ENCODE measurements around the gene ZNF8. TPM values are rescaled to one million over a fixed set of nuclear protein-coding genes. Genes with fewer than 3 reads are reported as not detected.
"Not testable (repeated sequence)": the region's sequence is repeated elsewhere in the genome, so short reads cannot be mapped to it uniquely, and the experiment has no call there.

ZNF8 gene
- 5.1 and 5.2 TPM in 2 replicates for total RNA-seq (2012; rRNA removed)

DNA sequence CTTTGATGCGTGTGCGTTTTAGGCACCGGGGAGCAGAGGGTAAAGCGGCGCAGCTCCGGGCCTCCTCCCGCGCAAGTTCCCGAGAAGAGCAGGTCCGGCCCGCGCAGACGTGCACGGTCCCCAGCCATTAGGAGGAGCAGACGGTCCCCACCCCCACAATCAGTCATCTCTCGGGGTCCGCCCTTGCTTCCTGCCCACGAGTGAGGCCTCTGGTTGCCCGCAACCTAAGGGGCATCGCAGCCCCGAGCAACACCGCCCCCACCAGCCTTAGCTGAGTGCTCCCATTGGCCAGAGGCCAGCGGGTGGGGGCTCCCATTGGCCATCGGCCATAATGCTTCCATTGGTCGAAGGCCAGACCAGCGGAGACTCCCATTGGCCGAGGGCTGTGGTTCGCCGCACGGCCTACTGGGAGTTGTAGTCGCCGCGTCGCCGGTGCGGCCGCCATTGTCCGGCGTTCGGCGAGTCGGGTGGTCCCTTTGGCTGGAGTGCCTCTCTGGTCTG, at the start of gene ZNF8:
Gene ZNF8 (plus strand): TSS at position 415 of the 501 bp plus-strand sequence. CDS start 127 bp downstream, outside the sequence.
- peaks cover 6% of the 10 kb centered on the region for H3K4me1 ChIP-seq (ENCODE audit: control insufficient read depth, insufficient read depth, low read length)
- H3K27me3 ChIP-seq (ENCODE audit: control insufficient read depth, insufficient read depth, low read length): no peaks in the 10 kb centered on the region
- H3K36me3 ChIP-seq (ENCODE audit: insufficient read depth, low read length): peaks cover 31% of the 10 kb centered on the region
- peak within 1 kb of the TSS; percentile 98 for H3K9ac ChIP-seq (ENCODE audit: low read depth, low read length)
- peak within 1 kb of the TSS; percentile 96 for H3K4me3 ChIP-seq (ENCODE audit: low read length)
- H3K4me2 ChIP-seq (ENCODE audit: low read length): peak within 1 kb of the TSS; percentile 96
- H3K9me3 ChIP-seq (replicated peaks; ENCODE audit: low read length): peaks cover 5% of the 10 kb centered on the region

DNA sequence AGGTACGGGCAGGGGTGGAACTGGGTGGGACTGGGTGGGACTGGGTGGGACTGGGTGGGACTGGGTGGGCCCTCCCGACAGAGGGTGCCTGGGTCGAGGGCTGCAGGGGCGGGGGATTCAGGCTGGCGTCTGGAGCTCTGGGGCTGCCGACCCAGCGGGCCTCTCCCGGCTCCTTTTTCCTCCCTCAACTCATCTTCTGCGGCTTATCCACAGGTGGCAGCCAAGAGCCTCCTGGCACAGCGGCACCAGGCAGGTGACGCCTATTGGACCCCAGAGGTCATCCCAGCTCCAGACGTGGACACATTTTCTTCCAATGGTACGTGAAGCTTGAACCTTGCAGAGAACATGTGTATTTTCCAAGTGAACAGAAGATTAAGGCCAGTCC, 49.5 kb upstream of the ZNF8 start:
- Histone ChIP-seq H3K27me3 (ENCODE audit: control insufficient read depth, insufficient read depth, low read length) (no peaks in the 10 kb centered on the region), H3K9me3 (replicated peaks; ENCODE audit: low read length) (peaks cover 8% of the 10 kb centered on the region), H3K36me3 (ENCODE audit: insufficient read depth, low read length) (peaks cover 45% of the 10 kb centered on the region), H3K4me3 (ENCODE audit: low read length) (peak overlapping the region; percentile 93), H3K9ac (ENCODE audit: low read depth, low read length) (peak overlapping the region; percentile 88), H3K4me2 (ENCODE audit: low read length) (peak overlapping the region; percentile 94), H3K4me1 (ENCODE audit: control insufficient read depth, insufficient read depth, low read length) (peaks cover 13% of the 10 kb centered on the region)

GRCh38 chr19:58237324-58237723, 41.4 kb upstream of the ZNF8 start:
- no peak overlapping the region for H3K9ac ChIP-seq (ENCODE audit: low read depth, low read length)
- no peak overlapping the region for H3K4me3 ChIP-seq (ENCODE audit: low read length)
- H3K4me1 ChIP-seq (ENCODE audit: control insufficient read depth, insufficient read depth, low read length): no peaks in the 10 kb centered on the region
- H3K27me3 ChIP-seq (ENCODE audit: control insufficient read depth, insufficient read depth, low read length): no peaks in the 10 kb centered on the region
- H3K9me3 ChIP-seq (replicated peaks; ENCODE audit: low read length): peaks cover 3% of the 10 kb centered on the region
- H3K36me3 ChIP-seq (ENCODE audit: insufficient read depth, low read length): peaks cover 62% of the 10 kb centered on the region
- H3K4me2 ChIP-seq (ENCODE audit: low read length): no peak overlapping the region

DNA sequence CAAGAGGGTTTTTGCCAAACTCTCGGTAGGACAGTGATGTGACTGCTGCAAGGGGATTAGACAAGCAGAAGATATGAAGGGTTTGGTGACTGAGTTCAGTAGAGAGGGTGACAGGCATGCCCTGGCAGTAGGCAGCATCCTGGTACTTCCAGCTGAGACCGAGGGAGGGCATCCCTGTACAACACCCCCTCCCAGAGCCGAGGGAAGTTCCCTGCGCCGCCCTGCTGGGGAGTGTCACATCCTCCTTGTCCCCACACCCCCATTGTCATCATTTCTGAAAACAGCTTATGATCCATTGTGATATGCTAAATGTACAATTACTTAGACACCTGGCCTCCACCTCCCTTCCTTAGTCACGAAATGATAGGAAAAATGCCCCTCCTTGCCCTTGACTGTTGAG, 35.4 kb upstream of the ZNF8 start:
- no peaks in the 10 kb centered on the region for H3K27me3 ChIP-seq (ENCODE audit: control insufficient read depth, insufficient read depth, low read length)
- peaks cover 74% of the 10 kb centered on the region for H3K36me3 ChIP-seq (ENCODE audit: insufficient read depth, low read length)
- H3K4me1 ChIP-seq (ENCODE audit: control insufficient read depth, insufficient read depth, low read length): no peaks in the 10 kb centered on the region
- no peak overlapping the region for H3K4me3 ChIP-seq (ENCODE audit: low read length)
- H3K9me3 ChIP-seq (replicated peaks; ENCODE audit: low read length): peaks cover 17% of the 10 kb centered on the region
- no peak overlapping the region for H3K4me2 ChIP-seq (ENCODE audit: low read length)
- no peak overlapping the region for H3K9ac ChIP-seq (ENCODE audit: low read depth, low read length)

DNA sequence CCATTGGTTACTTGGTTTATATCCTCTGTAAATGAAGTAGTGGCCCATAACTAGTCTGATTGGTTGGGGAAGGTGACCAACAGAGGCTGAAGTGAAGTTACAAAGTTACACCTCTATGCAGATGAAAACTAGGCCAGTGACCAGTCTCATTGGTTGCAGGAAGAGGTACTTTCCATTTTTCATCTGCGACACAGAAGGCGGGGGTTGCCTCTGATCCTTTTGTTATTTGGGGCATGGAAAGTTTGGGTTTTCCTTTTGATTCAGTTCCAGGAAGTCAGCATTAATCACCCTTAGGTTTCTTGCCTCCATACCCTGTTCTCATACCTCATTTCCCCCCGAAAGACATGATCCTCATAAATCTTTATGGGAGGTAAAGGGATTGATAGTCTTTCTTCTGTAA, 29.9 kb upstream of the ZNF8 start:
- Histone ChIP-seq H3K9me3 (replicated peaks; ENCODE audit: low read length) (peaks cover 62% of the 10 kb centered on the region), H3K4me1 (ENCODE audit: control insufficient read depth, insufficient read depth, low read length) (no peaks in the 10 kb centered on the region)

GRCh38 chr19:58252102-58252685, 26.6 kb upstream of the ZNF8 start:
- no peak overlapping the region for H3K4me3 ChIP-seq (ENCODE audit: low read length)
- no peaks in the 10 kb centered on the region for H3K27me3 ChIP-seq (ENCODE audit: control insufficient read depth, insufficient read depth, low read length)
- no peak overlapping the region for H3K4me2 ChIP-seq (ENCODE audit: low read length)
- peaks cover 87% of the 10 kb centered on the region for H3K36me3 ChIP-seq (ENCODE audit: insufficient read depth, low read length)
- H3K9ac ChIP-seq (ENCODE audit: low read depth, low read length): no peak overlapping the region
- H3K4me1 ChIP-seq (ENCODE audit: control insufficient read depth, insufficient read depth, low read length): no peaks in the 10 kb centered on the region
- peaks cover 67% of the 10 kb centered on the region for H3K9me3 ChIP-seq (replicated peaks; ENCODE audit: low read length)

More for the DNA sequence above, 29.9 kb upstream of the ZNF8 start:
- Histone ChIP-seq H3K9ac (ENCODE audit: low read depth, low read length) (no peak overlapping the region), H3K36me3 (ENCODE audit: insufficient read depth, low read length) (peaks cover 91% of the 10 kb centered on the region), H3K27me3 (ENCODE audit: control insufficient read depth, insufficient read depth, low read length) (no peaks in the 10 kb centered on the region), H3K4me2 (ENCODE audit: low read length) (no peak overlapping the region), H3K4me3 (ENCODE audit: low read length) (no peak overlapping the region)

- Histone ChIP-seq H3K9me3 (replicated peaks; ENCODE audit: low read length) (peaks cover 80% of the 10 kb centered on the region), H3K36me3 (ENCODE audit: insufficient read depth, low read length) (peaks cover 84% of the 10 kb centered on the region)
- H3K9ac ChIP-seq (ENCODE audit: low read depth, low read length); H3K27me3 ChIP-seq (ENCODE audit: control insufficient read depth, insufficient read depth, low read length); H3K4me3 ChIP-seq (ENCODE audit: low read length); H3K4me2 ChIP-seq (ENCODE audit: low read length); H3K4me1 ChIP-seq (ENCODE audit: control insufficient read depth, insufficient read depth, low read length): not testable (repeated sequence)
Observed at GRCh38 chr19:58258259-58258658, 20.5 kb upstream of the ZNF8 start.

DNA sequence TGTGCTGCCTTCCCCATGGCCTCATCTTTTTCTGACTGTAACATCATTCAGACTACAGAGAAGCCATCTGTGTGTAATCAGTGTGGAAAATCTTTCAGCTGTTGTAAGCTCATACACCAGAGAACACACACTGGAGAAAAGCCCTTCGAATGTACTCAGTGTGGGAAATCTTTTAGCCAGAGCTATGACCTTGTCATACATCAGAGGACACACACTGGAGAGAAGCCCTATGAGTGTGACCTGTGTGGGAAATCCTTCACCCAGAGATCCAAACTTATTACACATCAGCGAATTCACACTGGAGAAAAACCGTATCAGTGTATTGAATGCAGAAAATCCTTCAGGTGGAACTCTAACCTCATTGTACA, 17.2 kb upstream of the ZNF8 start:
- Histone ChIP-seq H3K9me3 (replicated peaks; ENCODE audit: low read length) (peaks cover 85% of the 10 kb centered on the region), H3K4me3 (ENCODE audit: low read length) (no peak overlapping the region), H3K36me3 (ENCODE audit: insufficient read depth, low read length) (peaks cover 76% of the 10 kb centered on the region)

GRCh38 chr19:58261968-58262921, 16.5 kb upstream of the ZNF8 start:
- peaks cover 88% of the 10 kb centered on the region for H3K9me3 ChIP-seq (replicated peaks; ENCODE audit: low read length)
- no peaks in the 10 kb centered on the region for H3K4me1 ChIP-seq (ENCODE audit: control insufficient read depth, insufficient read depth, low read length)
- H3K4me2 ChIP-seq (ENCODE audit: low read length): no peak overlapping the region
- H3K9ac ChIP-seq (ENCODE audit: low read depth, low read length): no peak overlapping the region
- no peaks in the 10 kb centered on the region for H3K27me3 ChIP-seq (ENCODE audit: control insufficient read depth, insufficient read depth, low read length)
- H3K4me3 ChIP-seq (ENCODE audit: low read length): peak overlapping the region; percentile 33
- H3K36me3 ChIP-seq (ENCODE audit: insufficient read depth, low read length): peaks cover 76% of the 10 kb centered on the region

More for the DNA sequence above, 17.2 kb upstream of the ZNF8 start:
- Histone ChIP-seq H3K4me2 (ENCODE audit: low read length) (no peak overlapping the region), H3K4me1 (ENCODE audit: control insufficient read depth, insufficient read depth, low read length) (no peaks in the 10 kb centered on the region), H3K27me3 (ENCODE audit: control insufficient read depth, insufficient read depth, low read length) (no peaks in the 10 kb centered on the region), H3K9ac (ENCODE audit: low read depth, low read length) (no peak overlapping the region)

- Histone ChIP-seq H3K4me3 (ENCODE audit: low read length) (peak overlapping the region; percentile 33), H3K4me1 (ENCODE audit: control insufficient read depth, insufficient read depth, low read length) (no peaks in the 10 kb centered on the region), H3K9me3 (replicated peaks; ENCODE audit: low read length) (peaks cover 82% of the 10 kb centered on the region), H3K4me2 (ENCODE audit: low read length) (no peak overlapping the region), H3K36me3 (ENCODE audit: insufficient read depth, low read length) (peaks cover 70% of the 10 kb centered on the region), H3K27me3 (ENCODE audit: control insufficient read depth, insufficient read depth, low read length) (no peaks in the 10 kb centered on the region), H3K9ac (ENCODE audit: low read depth, low read length) (no peak overlapping the region)
Observed at GRCh38 chr19:58262922-58263296, 15.8 kb upstream of the ZNF8 start.

- Histone ChIP-seq H3K9me3 (replicated peaks; ENCODE audit: low read length) (peaks cover 72% of the 10 kb centered on the region), H3K4me3 (ENCODE audit: low read length) (no peak overlapping the region), H3K36me3 (ENCODE audit: insufficient read depth, low read length) (peaks cover 53% of the 10 kb centered on the region), H3K27me3 (ENCODE audit: control insufficient read depth, insufficient read depth, low read length) (no peaks in the 10 kb centered on the region), H3K4me2 (ENCODE audit: low read length) (no peak overlapping the region), H3K4me1 (ENCODE audit: control insufficient read depth, insufficient read depth, low read length) (no peaks in the 10 kb centered on the region), H3K9ac (ENCODE audit: low read depth, low read length) (no peak overlapping the region)
Observed at GRCh38 chr19:58265100-58265499, 13.7 kb upstream of the ZNF8 start.
